ENCODE results near the gene SLC35F1. TPM values are rescaled to one million over a fixed set of nuclear protein-coding genes. Genes with fewer than 3 reads are reported as not detected.

The SLC35F1 gene
- total RNA-seq, 4 donors from 2014 or later, result 0.74 to 12.0 (median 2.3) TPM

DNA sequence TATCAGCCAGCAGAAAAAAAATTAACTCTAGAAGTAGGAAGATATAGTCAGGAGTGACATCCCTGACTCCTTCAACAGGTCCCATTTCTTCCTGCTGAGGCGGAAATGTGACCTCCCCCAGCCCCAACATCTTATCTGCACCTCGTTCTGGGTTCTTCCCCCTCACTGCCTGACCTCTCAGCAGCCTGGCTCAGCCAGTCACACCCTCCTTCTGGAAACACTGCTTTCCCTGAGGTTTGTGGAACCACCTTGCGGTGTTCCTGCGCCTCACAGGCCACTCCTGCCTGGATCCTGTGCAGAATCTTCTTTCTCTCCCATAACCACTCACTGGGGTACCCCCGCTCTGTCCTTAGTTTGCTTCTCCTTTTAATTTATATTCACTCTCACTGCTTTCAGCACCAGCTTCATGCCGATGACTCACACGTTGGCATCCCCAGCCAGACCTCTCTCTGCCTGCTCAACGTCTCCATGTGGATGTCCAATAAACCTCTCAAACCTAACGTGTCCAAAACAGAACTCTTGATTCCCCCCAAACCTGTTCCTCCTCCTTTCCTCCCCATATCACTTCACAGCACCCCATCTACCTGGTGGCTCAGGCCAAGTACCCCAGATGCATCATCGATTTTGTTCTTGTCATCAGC is 418.3 kb downstream of the SLC35F1 start:
- no peak for TF ChIP-seq CTCF (IDR thresholded peaks at IDR 0.05)
- ATAC-seq (ENCODE audit: low FRiP score), result no peak
- no peak for DNase-seq (ENCODE audit: low spot score)

- TF ChIP-seq CTCF (IDR thresholded peaks at IDR 0.05), result no peak
- no peak for DNase-seq (ENCODE audit: low spot score)
- ATAC-seq (ENCODE audit: low FRiP score), result no peak
Observed at GRCh38 chr6:118326712-118327111, 419.6 kb downstream of the SLC35F1 start.

GRCh38 chr6:118327237-118327636 is 420.2 kb downstream of the SLC35F1 start:
- no peak for DNase-seq (ENCODE audit: low spot score)
- no peak for ATAC-seq (ENCODE audit: low FRiP score)
- TF ChIP-seq CTCF (IDR thresholded peaks at IDR 0.05), result no peak

- TF ChIP-seq CTCF (IDR thresholded peaks at IDR 0.05), result no peak
- ATAC-seq (ENCODE audit: low FRiP score), result no peak
Observed at GRCh38 chr6:118333772-118334171, 426.7 kb downstream of the SLC35F1 start.

GRCh38 chr6:118334634-118335033 is 427.6 kb downstream of the SLC35F1 start:
- DNase-seq (ENCODE audit: low spot score), result no peak
- TF ChIP-seq CTCF (IDR thresholded peaks at IDR 0.05), result no peak
- no peak for ATAC-seq (ENCODE audit: low FRiP score)

More at GRCh38 chr6:118333772-118334171, 426.7 kb downstream of the SLC35F1 start:
- DNase-seq (ENCODE audit: low spot score), result no peak

GRCh38 chr6:118335325-118335816 is 428.3 kb downstream of the SLC35F1 start:
- TF ChIP-seq CTCF (IDR thresholded peaks at IDR 0.05), result no peak
- DNase-seq (ENCODE audit: low spot score) (no peak), ATAC-seq (ENCODE audit: low FRiP score) (no peak)

DNA sequence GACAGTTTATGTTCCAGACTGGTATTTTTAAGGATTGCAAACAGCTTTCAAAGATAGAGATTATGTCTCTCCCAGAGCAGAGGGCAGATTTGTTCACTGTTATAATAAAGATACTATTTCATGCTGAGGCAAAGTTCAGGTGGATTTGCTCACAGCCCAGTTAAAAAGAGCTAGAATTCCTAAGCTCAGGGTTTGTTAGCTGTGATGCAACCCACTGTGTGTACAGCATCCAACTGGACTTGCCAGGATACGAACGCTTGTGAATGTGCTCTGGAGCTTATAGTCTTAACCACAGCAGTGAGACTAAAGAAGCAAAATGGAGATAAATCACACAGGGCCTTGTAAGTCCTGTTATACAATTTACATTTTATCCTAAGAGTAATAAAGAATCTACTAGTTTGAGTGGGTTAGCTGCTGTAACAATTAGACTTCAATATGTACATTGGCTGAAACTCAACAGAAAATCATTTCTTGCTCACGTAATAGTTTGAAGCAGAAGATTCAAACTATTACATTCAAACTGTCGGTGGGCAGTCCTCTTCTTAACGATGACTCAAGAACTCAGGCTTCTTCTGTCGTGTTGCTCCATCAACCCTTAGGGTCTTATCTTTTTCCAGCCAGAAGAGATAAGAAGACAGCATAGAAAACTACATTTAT is 437.1 kb downstream of the SLC35F1 start:
- TF ChIP-seq CTCF (IDR thresholded peaks at IDR 0.05), result no peak
- no peak for DNase-seq (ENCODE audit: low spot score)
- no peak for ATAC-seq (ENCODE audit: low FRiP score)
